Glomerular visceral epithelial cell (primary cell): ENCODE results near the gene TCF4.

ENCODE experiments used
- DNase-seq: peaks from one replicate; pipeline ENCODE4 v3.0.0-alpha.2; 2016; ENCODE audit errors: extremely low spot score

The TCF4 gene

DNA sequence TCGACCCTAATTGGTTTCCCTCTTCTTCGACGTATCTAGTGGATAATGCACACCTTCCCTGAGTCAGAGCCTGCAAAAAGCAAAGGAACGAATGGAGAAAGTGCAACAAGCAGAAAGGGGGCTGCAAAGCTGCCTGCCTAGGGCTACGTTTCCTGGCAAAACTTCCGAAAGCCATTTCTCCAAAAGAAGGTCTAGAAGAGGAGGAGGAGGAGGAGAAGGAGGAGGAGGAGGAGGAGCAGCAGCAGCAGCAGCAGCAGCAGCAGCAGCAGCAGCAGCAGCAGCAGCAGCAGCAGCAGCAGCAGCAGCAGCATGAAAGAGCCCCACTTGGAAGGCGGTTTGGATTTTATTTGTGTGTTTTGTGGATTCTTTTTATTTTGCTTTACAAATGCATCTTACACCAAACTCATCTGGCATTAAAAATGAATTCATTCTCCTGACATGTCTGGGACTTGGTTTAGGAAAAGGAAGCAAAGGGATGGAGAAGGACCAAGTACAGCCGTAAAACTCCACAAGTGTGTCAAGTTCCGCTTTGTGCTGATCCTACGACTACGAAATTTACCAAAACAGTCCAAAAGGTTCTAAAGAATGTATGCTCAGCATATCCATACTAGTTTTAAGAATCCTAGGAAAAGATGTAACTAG is 2.0 kb downstream of the TCF4 start:
- DNase-seq, result no peak

DNA sequence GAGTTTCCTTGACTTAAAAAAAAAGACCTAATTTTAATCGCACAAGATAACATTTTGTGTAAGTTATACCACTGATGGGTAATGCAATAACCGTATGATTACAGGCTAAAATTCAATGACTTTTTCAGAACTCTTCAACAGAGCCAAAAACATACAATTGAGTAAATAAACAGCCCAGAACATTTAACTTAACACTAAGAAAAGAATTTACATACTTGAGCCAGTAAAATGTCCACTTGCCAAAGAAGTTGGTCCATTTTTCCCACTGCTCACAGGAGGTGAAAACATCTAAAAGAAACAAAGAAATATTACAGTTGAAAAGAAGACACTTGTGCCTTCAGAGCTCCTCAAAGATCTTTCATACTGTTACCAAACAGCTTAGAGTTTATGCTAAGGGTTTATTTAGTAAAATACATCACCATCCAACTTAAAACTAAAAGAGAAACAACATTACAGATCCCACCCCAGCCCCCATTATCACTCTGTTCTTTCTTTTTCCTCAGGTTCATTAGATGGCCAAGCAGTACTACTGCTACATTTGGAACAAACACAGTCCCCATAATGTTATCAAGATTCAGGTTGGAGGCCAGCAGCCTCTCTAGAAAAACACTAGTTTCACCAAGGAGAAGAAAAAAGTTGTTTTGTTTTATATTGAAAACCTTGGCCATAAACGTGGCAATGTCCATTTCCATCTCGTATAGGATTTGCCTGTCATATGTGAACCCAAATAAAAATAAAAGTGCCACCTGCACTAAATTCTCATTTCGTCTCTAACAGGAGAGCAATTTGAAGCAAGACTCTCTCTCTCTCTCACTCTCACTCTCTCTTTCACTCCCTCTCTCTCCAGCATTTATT is 2.7 kb downstream of the TCF4 start:
- DNase-seq, result no peak

DNA sequence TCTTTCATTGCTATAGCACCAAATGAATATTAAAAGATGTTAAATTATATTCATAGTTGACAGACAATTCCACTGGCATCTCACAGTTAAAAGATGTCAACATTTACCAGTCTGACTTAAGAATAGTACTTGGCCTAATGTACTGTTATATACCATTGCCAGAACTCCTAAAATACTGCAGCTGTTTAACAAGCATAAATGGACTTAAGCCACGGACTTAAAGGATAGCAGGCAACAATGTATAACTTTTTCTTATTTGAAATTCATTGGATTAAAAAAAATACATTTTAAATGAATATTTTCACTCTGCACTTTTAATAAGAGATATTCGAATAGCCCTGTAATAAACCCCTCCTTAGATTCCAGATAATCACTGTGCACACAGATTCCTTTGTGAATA is 3.8 kb downstream of the TCF4 start:
- no peak for DNase-seq

DNA sequence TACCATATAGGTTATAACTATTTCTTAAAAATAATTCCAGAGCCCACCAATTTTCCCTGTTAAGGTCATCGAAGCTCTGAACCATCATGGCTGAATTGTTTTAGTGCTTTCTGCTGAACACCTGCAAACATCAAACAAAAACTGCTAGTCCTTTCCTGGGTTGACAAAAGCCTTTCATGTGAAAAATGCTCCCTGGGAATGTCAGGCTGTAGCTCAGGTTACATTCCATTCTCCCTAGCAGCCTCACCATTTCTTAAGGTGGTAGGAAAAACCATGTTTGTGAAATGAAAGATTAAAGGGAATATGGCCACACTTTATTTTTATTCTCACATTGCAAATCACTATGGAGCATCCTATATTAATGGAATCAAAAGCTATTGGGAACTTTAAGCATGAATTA is 5.7 kb downstream of the TCF4 start:
- no peak for DNase-seq

DNA sequence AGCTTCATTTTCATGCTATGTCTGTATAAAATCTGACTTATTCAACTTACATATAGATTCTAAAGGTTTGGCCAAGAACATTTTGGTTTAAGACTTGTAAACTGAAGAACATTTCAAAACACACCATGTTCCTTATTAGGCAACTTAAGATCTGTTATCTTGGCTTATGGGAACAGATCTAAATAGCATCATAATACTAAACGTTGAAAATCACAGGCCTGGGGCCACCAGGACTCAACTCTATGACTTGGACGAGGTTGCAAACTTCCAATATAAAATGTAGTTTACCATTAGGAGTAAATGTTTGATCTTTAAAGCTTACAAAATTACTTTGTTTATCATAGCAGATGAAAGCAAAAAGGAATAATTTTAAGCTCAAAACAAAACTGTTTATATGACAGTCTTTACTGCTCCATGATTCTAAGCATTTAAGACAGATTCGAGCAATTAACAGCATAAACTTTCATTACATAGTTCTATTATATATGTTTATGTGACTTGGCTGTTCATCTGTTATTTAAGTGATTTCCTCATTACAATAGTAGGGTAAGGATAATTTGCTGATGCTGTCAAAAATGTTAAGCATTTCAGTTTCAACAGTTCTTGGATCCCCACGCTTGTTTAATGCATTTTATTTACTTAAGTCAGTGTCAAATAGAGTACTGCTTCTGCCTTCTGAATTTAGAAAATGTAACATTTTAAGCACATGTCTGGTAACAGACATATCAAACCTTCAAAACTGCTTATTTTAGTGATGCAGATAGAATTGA is 8.3 kb downstream of the TCF4 start:
- DNase-seq, result no peak

DNA sequence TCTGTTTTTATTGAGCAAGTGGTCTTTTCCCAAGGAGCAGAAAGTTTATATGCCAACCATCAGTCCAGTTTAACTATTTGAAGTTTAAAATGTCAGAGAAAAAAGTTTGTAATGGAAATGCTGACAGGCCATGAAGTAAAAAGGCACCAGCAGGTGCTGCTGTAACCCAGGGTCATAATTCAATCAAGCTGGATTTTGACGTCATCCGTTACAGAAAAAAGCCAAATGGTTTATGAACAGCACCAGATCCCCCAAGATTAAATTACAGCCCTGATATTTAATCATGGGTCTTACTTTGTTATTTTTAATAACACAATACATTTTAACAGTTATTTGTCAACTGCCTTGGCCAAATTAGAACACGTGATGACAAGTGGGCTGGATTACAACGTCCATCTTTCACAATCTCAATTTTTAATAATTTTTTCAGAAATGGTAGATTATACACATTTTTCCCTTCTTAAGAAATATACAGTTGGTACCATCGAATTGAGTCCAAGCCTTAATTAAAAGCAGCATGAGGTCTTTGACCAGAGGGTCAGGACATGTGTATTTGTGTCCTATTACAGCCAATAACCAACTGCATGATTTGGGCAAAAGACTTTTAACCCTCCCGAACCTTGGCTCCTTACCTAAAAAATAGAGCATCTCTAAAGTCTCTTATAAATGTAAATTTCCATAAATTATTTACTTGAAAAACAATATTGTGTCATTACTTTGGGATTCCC is 10.0 kb downstream of the TCF4 start:
- no peak for DNase-seq

DNA sequence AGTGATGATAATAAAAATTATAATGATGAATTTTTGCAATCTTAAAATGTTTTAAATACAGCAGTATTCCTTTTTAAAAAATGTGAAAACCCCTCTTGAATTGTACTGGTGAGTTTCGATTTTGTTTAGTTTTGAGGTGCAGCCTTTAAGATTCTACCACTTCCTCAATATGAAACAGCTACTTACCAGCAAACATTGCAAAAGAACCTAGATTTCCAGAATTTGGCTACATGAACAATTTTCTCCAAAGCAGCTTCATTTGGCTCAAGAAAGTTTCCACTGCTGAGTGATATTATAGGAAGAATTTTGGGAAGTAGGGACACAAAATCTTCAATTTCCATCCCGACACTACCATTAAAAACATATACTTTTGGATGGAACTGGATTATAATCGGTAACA is 12.0 kb downstream of the TCF4 start:
- no peak for DNase-seq

DNA sequence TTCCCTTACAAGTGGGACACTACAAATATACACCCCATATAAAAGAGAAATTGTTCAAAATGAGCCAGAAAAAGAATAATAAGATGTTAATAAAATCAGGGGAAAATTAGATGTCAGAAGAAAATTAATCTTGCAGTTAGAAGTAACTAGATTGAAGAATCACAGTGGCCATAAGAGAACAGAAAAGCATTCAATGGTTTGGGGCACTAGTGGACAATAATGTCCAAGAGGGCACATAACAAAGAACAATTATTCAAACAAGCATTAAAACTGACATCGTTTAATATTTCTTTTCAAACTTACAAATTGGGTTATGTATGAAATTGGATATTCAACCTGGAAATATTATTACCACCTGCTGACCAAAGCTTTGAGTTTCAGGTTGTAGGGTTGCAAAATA is 12.9 kb downstream of the TCF4 start:
- DNase-seq, result no peak

DNA sequence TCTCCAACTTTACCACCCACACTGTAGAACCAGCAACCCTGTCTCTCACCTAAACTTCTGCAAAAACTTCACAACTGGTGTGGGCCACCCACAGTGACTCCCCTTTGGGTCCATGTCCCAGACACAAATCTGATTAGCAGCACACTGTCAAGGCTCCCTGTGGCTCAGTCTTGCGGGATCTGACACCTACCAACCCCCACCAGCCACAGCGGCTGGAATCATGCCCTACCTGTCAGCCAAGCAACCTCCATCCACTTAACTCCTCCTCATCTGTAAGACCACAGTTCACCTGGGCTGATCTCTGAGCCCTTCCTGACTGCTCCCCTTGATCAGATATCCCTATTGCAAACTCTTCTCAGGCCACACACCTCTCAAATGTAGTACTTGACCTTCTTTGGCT is 14.6 kb downstream of the TCF4 start:
- DNase-seq, result no peak

DNA sequence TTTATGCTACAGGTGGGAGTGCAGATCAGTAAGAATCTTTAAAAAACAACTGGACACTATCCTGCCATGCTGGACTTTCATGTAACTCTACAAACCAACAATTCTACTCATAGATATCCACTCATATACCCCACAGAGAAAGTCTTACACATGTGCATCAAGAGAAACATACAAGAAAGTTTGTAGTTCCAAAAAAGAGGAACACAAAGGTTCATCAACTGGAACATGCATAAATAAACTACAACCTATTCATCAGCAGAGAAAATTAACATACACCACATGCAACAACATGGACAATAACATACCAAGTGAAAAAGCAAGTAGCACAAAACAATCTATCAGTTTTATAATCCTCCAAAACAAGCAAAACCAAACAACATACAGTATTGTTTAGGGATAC is 17.0 kb downstream of the TCF4 start:
- no peak for DNase-seq

DNA sequence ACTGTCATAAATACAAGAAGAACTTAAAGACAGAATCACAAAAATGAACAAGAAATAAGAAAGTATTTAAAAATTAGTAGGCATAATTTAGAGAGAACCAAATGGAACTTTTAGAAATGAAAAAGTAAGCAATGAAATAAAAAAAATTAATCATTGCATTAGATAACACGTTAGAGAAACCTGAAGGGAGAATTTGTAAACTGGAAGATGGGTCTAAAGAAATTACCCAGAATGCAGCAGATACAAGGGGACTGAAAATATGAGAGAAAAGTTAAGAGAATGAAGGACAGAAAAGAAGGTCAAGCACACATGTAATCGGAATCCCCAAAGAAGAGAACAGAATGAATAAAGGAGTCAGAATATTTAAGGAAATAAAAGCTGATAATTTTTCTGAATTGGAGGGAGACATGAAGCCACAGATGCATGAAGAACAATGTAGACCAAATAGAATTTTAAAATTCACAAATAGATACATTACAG is 21.5 kb downstream of the TCF4 start:
- no peak for DNase-seq

DNA sequence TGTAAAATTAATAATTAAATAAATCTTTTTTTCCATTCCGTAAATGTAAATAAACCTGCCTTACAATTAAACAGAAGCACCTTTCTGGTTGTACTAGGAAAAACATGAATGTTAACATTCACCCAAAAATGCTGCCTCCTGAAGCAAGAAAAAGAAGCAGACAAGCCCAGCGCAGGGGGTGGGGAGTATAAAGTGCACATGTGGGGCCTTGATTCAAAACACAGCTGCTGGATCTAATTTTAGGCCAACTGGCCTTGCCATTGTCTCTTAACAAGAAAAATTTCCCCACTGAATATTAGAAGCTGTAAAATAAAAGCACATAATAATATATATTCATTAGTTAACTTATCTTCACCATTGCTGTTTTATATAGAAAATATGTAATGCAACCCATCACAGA is 28.3 kb downstream of the TCF4 start:
- no peak for DNase-seq

DNA sequence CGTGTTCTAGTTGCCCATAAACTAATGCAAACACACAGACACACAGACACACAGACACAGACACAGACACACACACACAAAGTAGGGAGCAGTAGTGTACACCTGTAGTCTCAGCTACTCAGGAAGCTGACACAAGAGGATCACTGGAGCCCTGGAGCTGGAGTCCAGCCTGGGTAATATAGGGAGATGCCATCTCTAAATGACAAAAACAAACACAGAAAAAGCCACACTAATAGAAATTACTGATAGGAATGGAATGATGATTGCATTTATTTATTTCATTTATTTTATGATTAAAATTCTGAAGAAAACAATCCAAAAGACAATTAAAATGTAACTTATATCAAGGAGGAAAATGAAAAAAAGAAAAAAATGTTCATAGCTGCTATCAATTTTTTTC is 30.8 kb downstream of the TCF4 start:
- no peak for DNase-seq

DNA sequence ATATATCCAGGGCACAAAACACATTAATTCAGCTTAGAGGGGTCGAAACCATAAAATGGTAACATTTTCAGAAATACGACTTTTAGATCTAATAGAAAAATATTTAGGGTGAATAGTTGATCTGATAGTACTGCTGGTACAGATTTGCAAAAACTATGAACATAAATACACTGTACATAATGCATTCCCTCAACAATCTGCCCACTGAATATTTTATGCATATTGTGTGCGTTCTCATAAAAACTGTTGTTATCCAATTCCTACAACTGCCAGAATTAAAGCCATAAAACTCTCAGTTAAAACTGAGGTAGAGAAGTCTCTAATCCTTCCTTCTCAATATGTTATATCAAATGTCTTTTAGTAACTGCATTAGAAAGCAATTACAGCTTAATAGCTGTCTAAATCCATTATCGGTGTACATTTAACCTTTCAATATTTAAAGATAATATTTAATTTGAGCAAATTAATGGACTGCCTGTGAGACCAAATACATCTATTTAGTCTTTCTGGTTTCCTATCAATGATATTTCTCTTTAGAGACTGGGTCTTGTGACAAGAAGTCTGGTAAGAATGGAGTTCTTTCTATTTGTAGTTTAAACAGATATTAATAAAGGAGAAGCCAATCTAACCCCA is 32.5 kb downstream of the TCF4 start:
- no peak for DNase-seq

DNA sequence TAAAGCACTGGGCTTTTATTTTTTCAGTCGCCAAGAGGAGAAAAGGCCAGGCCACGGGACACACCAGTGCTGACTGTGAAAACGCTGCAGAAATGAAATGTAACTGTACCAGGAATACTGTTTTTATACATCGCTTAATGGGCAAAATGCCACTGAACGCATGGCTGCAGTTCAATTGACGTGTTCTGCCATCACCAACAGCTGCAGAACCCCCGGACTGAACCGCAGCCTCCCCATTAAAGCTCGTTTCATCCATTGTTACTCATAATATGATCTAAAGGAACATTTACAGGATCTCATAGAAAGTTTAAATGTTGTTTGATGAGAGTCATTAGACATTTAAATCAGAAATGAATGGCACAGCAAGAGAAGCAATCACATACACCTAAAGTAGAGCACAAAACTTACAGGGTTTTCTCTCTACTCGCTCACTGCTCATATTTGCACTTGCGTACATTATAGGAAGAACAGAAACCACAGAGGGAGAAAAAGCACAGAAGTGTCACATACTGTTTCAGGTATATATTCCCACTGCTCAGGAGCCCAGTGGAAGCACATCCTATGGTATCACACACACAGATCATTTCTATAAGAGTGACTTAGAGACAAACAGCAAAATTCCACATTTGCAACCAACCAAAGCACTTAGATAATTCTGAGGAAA is 35.3 kb downstream of the TCF4 start:
- DNase-seq, result no peak

DNA sequence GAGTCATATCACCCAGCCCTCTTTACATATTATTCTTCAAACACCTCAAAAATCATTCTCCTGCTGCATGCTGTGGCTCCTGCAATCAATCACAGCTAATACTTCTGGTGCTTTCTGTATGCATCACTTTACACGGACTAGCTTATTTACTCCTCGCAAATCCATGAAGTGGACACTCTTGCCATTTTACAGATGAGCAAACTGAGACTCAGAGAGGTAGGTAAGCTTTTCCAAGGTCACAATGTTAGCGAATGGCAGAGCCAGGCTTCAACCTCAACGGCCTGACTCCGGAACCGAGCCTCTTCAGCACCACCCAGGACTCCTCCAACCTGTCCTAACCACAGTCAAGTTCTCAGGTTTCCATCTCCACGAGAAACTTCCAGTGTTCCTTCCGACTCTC is 36.8 kb downstream of the TCF4 start:
- DNase-seq, result no peak

DNA sequence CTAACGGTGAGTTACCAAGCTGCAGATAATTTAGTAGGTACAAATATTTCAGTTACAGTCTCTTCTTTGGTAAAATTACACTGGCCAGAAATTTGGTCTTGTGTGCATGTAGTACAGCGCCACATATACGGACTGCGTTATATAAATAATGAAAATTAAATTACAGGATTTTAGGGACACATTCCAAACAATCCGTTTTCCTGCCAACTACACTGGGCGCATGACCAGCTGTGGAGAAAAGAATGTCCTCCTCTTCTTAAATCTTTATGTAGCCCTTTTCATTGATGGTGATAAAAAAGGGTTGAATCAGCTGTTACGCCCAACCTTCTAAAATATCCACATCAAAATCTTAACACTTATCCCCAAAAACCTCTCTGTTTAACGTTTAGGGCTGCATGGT is 37.5 kb downstream of the TCF4 start:
- DNase-seq, result no peak

DNA sequence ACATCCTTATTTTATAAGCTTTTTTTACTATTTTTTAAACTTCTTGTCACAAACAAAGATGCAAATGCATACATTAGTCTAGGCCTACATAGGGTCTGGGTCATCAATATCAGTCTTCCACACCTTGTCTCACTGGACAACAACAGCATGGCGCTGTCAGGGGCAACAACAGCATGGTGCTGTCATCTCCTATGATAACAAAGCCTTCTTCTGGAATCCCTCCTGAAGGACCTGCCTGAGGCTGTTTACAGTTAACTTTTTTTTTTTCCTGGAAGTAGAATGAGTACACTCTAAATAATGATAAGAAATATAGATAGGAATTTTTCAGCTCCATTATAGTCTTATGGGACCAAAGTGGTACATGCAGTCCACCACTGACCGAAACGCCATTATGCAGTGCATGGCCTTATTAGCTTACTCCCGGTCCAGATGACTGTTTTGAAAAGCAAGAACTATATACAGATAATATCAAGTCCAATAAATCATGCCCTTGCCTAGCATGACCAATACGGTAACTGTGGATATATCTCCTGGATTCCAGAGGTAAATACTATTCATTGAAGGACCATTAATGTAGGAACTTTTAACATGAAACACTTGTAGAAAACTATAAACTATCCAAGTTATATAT is 38.4 kb downstream of the TCF4 start:
- no peak for DNase-seq

DNA sequence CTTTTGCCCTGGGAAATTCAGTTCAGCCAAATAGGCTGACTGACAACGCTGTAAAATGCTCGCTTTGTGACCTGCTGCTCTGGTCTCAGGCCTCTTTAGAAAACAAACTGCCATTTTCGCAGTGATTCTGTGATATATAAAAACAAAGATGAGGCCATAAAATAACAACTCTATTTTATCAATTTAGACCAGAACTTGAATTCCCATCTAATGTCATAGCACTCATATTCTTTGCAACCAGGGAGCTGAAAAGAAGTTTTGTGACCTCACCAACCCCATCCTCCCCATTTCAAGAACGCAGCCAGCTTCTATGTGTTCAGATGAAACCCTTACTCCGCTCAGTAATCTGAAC is 40.3 kb downstream of the TCF4 start:
- DNase-seq, result no peak

DNA sequence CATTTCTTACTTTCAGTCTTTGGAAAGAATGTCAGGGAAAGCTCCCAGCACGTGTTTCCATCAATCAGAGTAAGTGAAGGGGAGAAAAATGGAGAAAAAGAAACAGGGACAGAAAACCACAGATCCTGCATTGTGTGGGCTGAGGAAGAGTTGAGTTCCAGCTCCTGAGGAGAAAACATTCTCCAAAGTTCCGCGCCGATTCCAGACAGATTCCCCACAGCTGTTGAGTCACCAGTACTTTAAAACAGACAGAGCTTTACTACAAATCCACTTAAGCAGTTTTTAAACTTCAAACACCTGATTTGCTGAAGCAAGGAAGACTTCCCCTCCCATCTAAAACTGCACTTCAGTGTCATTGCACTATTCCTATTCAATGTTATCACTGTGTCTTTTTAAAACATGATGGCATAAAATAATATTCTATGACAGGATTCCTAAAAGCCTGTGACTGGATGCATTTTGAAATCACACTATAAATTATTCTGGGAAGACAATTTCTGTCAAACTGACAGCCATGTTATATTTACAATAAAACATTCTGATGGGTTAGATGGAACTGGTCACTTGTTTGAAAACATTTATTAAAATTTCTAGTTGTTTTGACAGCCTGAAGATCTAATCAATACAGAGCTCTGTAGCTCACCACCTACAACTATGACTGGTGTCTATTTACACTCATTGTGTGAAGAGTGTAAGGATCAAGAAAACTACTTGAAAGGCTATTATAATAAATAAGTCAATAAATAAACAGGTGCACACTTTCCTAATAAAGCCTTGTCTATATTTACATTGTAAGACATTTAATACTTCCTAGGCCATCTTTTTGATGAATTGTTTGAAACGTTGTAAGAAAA is 40.9 kb downstream of the TCF4 start:
- DNase-seq, result peak; percentile 52
